ENCODE results near the gene DIP2C.

The DIP2C gene

GRCh38 chr10:591646-592045, 97.8 kb downstream of the DIP2C start:
- no peak for TF ChIP-seq CTCF (IDR thresholded peaks at IDR 0.05)

- TF ChIP-seq CTCF (IDR thresholded peaks at IDR 0.05), result no peak
Observed at GRCh38 chr10:590721-591120, 98.7 kb downstream of the DIP2C start.

GRCh38 chr10:589961-590680, 99.3 kb downstream of the DIP2C start:
- no peak for TF ChIP-seq CTCF (IDR thresholded peaks at IDR 0.05)

GRCh38 chr10:588246-589165, 101.0 kb downstream of the DIP2C start:
- no peak for TF ChIP-seq CTCF (IDR thresholded peaks at IDR 0.05)

GRCh38 chr10:586716-587115, 102.8 kb downstream of the DIP2C start:
- TF ChIP-seq CTCF (IDR thresholded peaks at IDR 0.05), result no peak

- TF ChIP-seq CTCF (IDR thresholded peaks at IDR 0.05), result no peak
Observed at GRCh38 chr10:586151-586550, 103.3 kb downstream of the DIP2C start.

GRCh38 chr10:585502-585901, 104.0 kb downstream of the DIP2C start:
- no peak for TF ChIP-seq CTCF (IDR thresholded peaks at IDR 0.05)

All from LNCAP (cell line).